H1 (cell line): ENCODE measurements around the gene TGFB2. TPM values are rescaled to one million over a fixed set of nuclear protein-coding genes. Genes with fewer than 3 reads are reported as not detected.

ENCODE experiments used
- CTCF ChIA-PET: fragments of 300-600 bp; sonication (Branson Sonifier 250); formaldehyde crosslinking; loops from one replicate; lab custom pipeline; 2021; ENCODE audit not compliant: partially characterized antibody; lab: Charles Lee
- POLR2A ChIA-PET: fragments of 300-600 bp; sonication (Branson Sonifier 250); formaldehyde crosslinking; loops from one replicate; lab custom pipeline; 2021; ENCODE audit warnings: inconsistent platforms; ENCODE audit not compliant: partially characterized antibody; lab: Charles Lee
- DNase-seq, 2 experiments: peaks; one replicate each; pipeline versions ENCODE4 v3.0.0 to v3.0.0-alpha.2; 2010 to 2022; ENCODE audit warnings: low spot score in 2 of 2, low read depth in 1 of 2, mixed read lengths in 1 of 2
- FAIRE-seq: peaks from 2 replicates; lab custom pipeline; 2011; peaks lifted over from hg19 to GRCh38; lab: Jason Lieb, UNC
- H2AFZ ChIP-seq: 2 replicates; pipeline ENCODE4 v1.8.1; 2012; ENCODE audit warnings: low read length, inconsistent platforms
- H2AK5ac ChIP-seq: 2 replicates; pipeline ENCODE4 v1.6.1; 2013; ENCODE audit warnings: low read depth, low read length
- H2BK120ac ChIP-seq: replicated peaks from 2 replicates; pipeline ENCODE3; 2013; ENCODE audit warnings: low read depth, low read length, inconsistent platforms
- H2BK12ac ChIP-seq: 2 replicates; pipeline ENCODE4 v1.6.1; 2013; ENCODE audit warnings: low read depth, low read length
- H2BK15ac ChIP-seq: 2 replicates; pipeline ENCODE4 v1.6.1; 2013; ENCODE audit warnings: low read length
- H2BK20ac ChIP-seq: 2 replicates; pipeline ENCODE4 v1.6.1; 2013; ENCODE audit warnings: low read length
- H2BK5ac ChIP-seq: 2 replicates; pipeline ENCODE4 v1.6.1; 2013; ENCODE audit warnings: low read depth, low read length
- H3K14ac ChIP-seq: 2 replicates; pipeline ENCODE4 v1.6.1; 2013; ENCODE audit warnings: inconsistent platforms; ENCODE audit not compliant: insufficient read length
- H3K18ac ChIP-seq: 2 replicates; pipeline ENCODE4 v1.6.1; 2013; ENCODE audit warnings: low read length; ENCODE audit errors: extremely low read depth
- H3K23ac ChIP-seq: 2 replicates; pipeline ENCODE4 v1.6.1; 2013; ENCODE audit warnings: inconsistent platforms; ENCODE audit not compliant: insufficient read length
- H3K23me2 ChIP-seq: 2 replicates; pipeline ENCODE4 v1.6.1; 2013; ENCODE audit warnings: low read depth, low read length
- H3K27ac ChIP-seq: 2 replicates; pipeline ENCODE4 v1.6.1; 2011; ENCODE audit warnings: low read depth, low read length, inconsistent platforms
- H3K27me3 ChIP-seq, 4 experiments: replicated peaks in 1 of 4; 1 replicate in 1 of 4; 2 replicates in 3 of 4; pipeline versions ENCODE4 v1.6.1 to v1.8.1; 2011 to 2013; ENCODE audit warnings: low read length in 3 of 4, mild to moderate bottlenecking in 3 of 4, inconsistent platforms in 2 of 4, mixed read lengths in 2 of 4, moderate library complexity in 1 of 4; ENCODE audit not compliant: control insufficient read depth in 3 of 4, insufficient read depth in 3 of 4; ENCODE audit errors: extremely low read depth in 1 of 4
- H3K36me3 ChIP-seq, 4 experiments: 2 replicates each; pipeline versions ENCODE4 v1.6.1 to v1.8.1; 2011 to 2013; ENCODE audit warnings: mild to moderate bottlenecking in 4 of 4, low read length in 3 of 4, moderate library complexity in 2 of 4, control low read depth in 1 of 4, inconsistent platforms in 1 of 4; ENCODE audit not compliant: insufficient read depth in 4 of 4, control insufficient read depth in 2 of 4
- H3K4ac ChIP-seq: replicated peaks from 2 replicates; pipeline ENCODE3; 2013; ENCODE audit warnings: low read length, low read depth, mixed read lengths, inconsistent platforms; ENCODE audit not compliant: insufficient read length
- H3K4me1 ChIP-seq, 4 experiments: replicated peaks in 1 of 4; 1 replicate in 1 of 4; 2 replicates in 3 of 4; pipeline versions ENCODE4 v1.6.1 to v1.8.1; 2011 to 2013; ENCODE audit warnings: low read length in 3 of 4, inconsistent platforms in 2 of 4, mixed read lengths in 1 of 4; ENCODE audit not compliant: insufficient read depth in 4 of 4, control insufficient read depth in 3 of 4
- H3K4me2 ChIP-seq, 2 experiments: 2 replicates each; pipeline versions ENCODE4 v1.6.1 to v1.8.1; 2011 to 2013; ENCODE audit warnings: low read depth in 2 of 2, low read length in 2 of 2, control low read depth in 1 of 2, inconsistent platforms in 1 of 2, mild to moderate bottlenecking in 1 of 2; ENCODE audit not compliant: insufficient read depth in 1 of 2
- H3K4me3 ChIP-seq, 4 experiments: fragments of 200-600, 300-600 bp in 1 of 4; sonication (generic), shearing (Covaris generic), sonication (Bioruptor Twin) in 1 of 4; 2 replicates each; pipeline versions ENCODE4 v1.5.1 to v1.8.1; 2011 to 2016; ENCODE audit warnings: low read length in 4 of 4, low read depth in 3 of 4, control low read depth in 2 of 4, inconsistent platforms in 2 of 4, mild to moderate bottlenecking in 2 of 4, mixed read lengths in 1 of 4, moderate library complexity in 1 of 4; ENCODE audit not compliant: insufficient read depth in 2 of 4; ENCODE audit errors: extremely low read depth in 1 of 4
- H3K56ac ChIP-seq: replicated peaks from 2 replicates; pipeline ENCODE3; 2013; ENCODE audit warnings: low read depth, mild to moderate bottlenecking, mixed read lengths, low read length, inconsistent platforms; ENCODE audit not compliant: insufficient read length
- H3K79me1 ChIP-seq: 2 replicates; pipeline ENCODE4 v1.6.1; 2013; ENCODE audit warnings: low read depth, low read length, control low read depth
- H3K79me2 ChIP-seq, 2 experiments: 2 replicates each; pipeline versions ENCODE4 v1.6.1 to v1.8.1; 2012 to 2013; ENCODE audit warnings: low read length in 2 of 2, mild to moderate bottlenecking in 2 of 2, inconsistent platforms in 1 of 2; ENCODE audit not compliant: insufficient read depth in 2 of 2, control insufficient read depth in 1 of 2
- H3K9ac ChIP-seq, 4 experiments: replicated peaks in 1 of 4; 1 replicate in 1 of 4; 2 replicates in 3 of 4; pipeline versions ENCODE4 v1.6.1 to v1.8.1; 2011 to 2013; ENCODE audit warnings: low read depth in 3 of 4, low read length in 3 of 4, control low read depth in 2 of 4, mild to moderate bottlenecking in 2 of 4, moderate library complexity in 2 of 4, inconsistent platforms in 1 of 4; ENCODE audit errors: extremely low read depth in 1 of 4
- H3K9me3 ChIP-seq, 2 experiments: 2 replicates each; pipeline versions ENCODE4 v1.6.1 to v1.8.1; 2012 to 2013; ENCODE audit warnings: mild to moderate bottlenecking in 2 of 2, moderate library complexity in 2 of 2, control low read depth in 1 of 2, inconsistent platforms in 1 of 2, low read depth in 1 of 2, low read length in 1 of 2, mixed read lengths in 1 of 2; ENCODE audit not compliant: insufficient read depth in 2 of 2
- H4K20me1 ChIP-seq, 2 experiments: replicated peaks in 1 of 2; 2 replicates each; pipeline versions ENCODE3 to v1.8.1; 2011 to 2013; ENCODE audit warnings: inconsistent platforms in 2 of 2, low read length in 2 of 2, mild to moderate bottlenecking in 1 of 2; ENCODE audit not compliant: insufficient read depth in 2 of 2, control insufficient read depth in 1 of 2
- H4K5ac ChIP-seq: 2 replicates; pipeline ENCODE4 v1.6.1; 2013; ENCODE audit warnings: low read length, low read depth, mixed read lengths, inconsistent platforms; ENCODE audit not compliant: insufficient read length
- H4K8ac ChIP-seq: 2 replicates; pipeline ENCODE4 v1.8.0; 2013; ENCODE audit warnings: mild to moderate bottlenecking, moderate library complexity, low read length, inconsistent platforms; ENCODE audit not compliant: insufficient read depth; ENCODE audit errors: extremely low read depth
- H4K91ac ChIP-seq: replicated peaks from 2 replicates; pipeline ENCODE3; 2013; ENCODE audit warnings: low read length, mixed read lengths, inconsistent platforms; ENCODE audit not compliant: insufficient read length
- BCL11A ChIP-seq, 2 experiments: IDR thresholded peaks; one replicate each; pipeline ENCODE4 v1.6.1; 2011; ENCODE audit warnings: low read depth in 2 of 2, low read length in 2 of 2, mild to moderate bottlenecking in 2 of 2
- CBX5 ChIP-seq: fragments of 300-800, 300-1000 bp; sonication (generic); IDR thresholded peaks from 2 replicates; pipeline ENCODE4 v1.7.1; 2016; ENCODE audit warnings: antibody characterized with exemption, low read length, low read depth
- CTBP2 ChIP-seq: IDR thresholded peaks from 2 replicates; pipeline ENCODE4 v1.7.0; 2011; ENCODE audit warnings: borderline replicate concordance, mild to moderate bottlenecking, moderate library complexity, mixed read lengths, low read length; ENCODE audit not compliant: insufficient read depth, insufficient read length
- EZH2 ChIP-seq: fragments of 200-600 bp; sonication (generic); IDR thresholded peaks from 2 replicates; pipeline ENCODE4 v1.7.1; 2012; ENCODE audit warnings: low read depth, mild to moderate bottlenecking, moderate library complexity, low read length, inconsistent platforms; ENCODE audit not compliant: severe bottlenecking
- GABPA ChIP-seq: IDR thresholded peaks from 2 replicates; pipeline ENCODE4 v1.6.1; 2011; ENCODE audit warnings: mild to moderate bottlenecking, low read length, moderate library complexity, borderline replicate concordance; ENCODE audit not compliant: insufficient read depth
- HDAC2 ChIP-seq, 2 experiments: fragments of 300-600 bp in 1 of 2; sonication (generic) in 1 of 2; IDR thresholded peaks; 2 replicates each; pipeline ENCODE4 v1.6.1; 2011 to 2012; ENCODE audit warnings: low read depth in 2 of 2, low read length in 2 of 2, mild to moderate bottlenecking in 2 of 2, moderate library complexity in 2 of 2, borderline replicate concordance in 1 of 2, inconsistent platforms in 1 of 2
- KDM1A ChIP-seq: fragments of 200-600, 300-600 bp; sonication (generic); IDR thresholded peaks from 2 replicates; pipeline ENCODE4 v1.7.1; 2016; ENCODE audit warnings: mild to moderate bottlenecking, low read length, borderline replicate concordance
- SP2 ChIP-seq: IDR thresholded peaks from 2 replicates; pipeline ENCODE4 v1.6.1; 2012; ENCODE audit warnings: mild to moderate bottlenecking, low read length, inconsistent platforms
- TEAD4 ChIP-seq: IDR thresholded peaks from 2 replicates; pipeline ENCODE4 v1.6.1; 2012; ENCODE audit warnings: low read depth, low read length, inconsistent platforms, mixed read lengths
- WGBS, 2 experiments: shearing (Covaris generic) in 1 of 2; methylation state at CpG; one replicate each; pipeline versions ENCODE4 v1.1.6 to v1.1.7; 2013 to 2015; ENCODE audit warnings: low lambda C conversion rate in 2 of 2, mixed read lengths in 2 of 2, inconsistent platforms in 1 of 2, low coverage in 1 of 2, missing lambda C conversion rate in 1 of 2; ENCODE audit not compliant: insufficient replicate concordance in 2 of 2, insufficient coverage in 1 of 2, insufficient read length in 1 of 2; ENCODE audit errors: extremely low coverage in 1 of 2, missing lambda C conversion rate in 1 of 2; 5-methylcytosine and 5-hydroxymethylcytosine counted together
- polyA plus RNA-seq, 7 experiments: library from polyadenylated mRNA; depleted of rRNA in 3 of 7; stranded (reverse) in 5 of 7; unstranded in 2 of 7; fragments of >200 nt in 5 of 7; fragments of 200-250 nt in 2 of 7; gene quantifications; 1 replicate in 5 of 7; 2 replicates in 1 of 7; 4 replicates in 1 of 7; pipeline versions ENCODE4 v1.2.1 to v1.2.3, GENCODE V29; 2011 to 2013; ENCODE audit warnings: missing spikeins in 2 of 7, mixed read lengths in 2 of 7
- total RNA-seq: library from RNA; stranded (reverse); fragmentation: NEBNext Ultra II Directional; extraction: Animal tissue kit (Norgen Biotek cat#: 25700); gene quantifications from 2 replicates; pipeline ENCODE4 v1.2.1, GENCODE V29; 2021
- TF ChIP-seq, protein P1 (sequence below), 3 experiments: IDR thresholded peaks; 1 replicate in 2 of 3; 2 replicates in 1 of 3; pipeline versions ENCODE4 v1.5.1 to v1.6.1; 2011; ENCODE audit warnings: low read length in 3 of 3, mild to moderate bottlenecking in 3 of 3, inconsistent platforms in 2 of 3, low read depth in 1 of 3, moderate library complexity in 1 of 3; ENCODE audit not compliant: insufficient read depth in 1 of 3; ENCODE audit errors: control extremely low read depth in 1 of 3

Gene TGFB2
- total and polyA plus RNA-seq, 2 of the 8 experiments (the other 6 are each of a cell fraction or from before 2014, with no cell fraction given), result 0.26 to 0.84 TPM

DNA sequence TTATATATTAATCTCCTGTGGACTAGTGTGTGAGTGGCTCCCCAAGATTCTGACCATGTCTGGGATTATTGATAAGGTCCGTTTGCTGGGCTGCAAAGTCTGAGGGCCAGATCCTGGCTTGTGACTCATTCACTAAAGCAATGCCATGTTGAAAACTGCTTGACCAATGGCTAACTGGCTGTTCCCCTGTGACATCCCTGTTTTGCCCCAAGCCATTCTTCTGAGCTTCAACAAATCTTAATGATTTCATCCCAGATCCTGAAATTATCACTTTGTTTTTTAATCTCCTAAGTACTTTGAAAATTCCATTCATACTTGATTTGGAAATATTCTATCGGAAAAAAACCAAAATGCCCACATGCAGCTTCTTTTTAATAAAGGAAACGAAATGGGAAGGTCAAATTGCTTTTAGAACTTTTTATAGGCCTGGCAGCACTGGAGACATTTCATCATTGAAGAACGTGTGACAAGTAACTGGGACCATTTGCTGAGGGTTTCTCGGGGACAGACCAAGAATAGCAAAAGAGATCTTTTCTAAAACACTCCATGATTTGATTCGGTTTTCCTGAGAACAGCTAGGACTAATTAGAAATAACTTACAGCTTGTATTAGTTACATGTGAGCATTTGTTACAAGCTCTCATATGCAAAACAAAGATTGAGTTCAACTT, 121.3 kb downstream of the TGFB2 start:
- Histone ChIP-seq H4K20me1 (no peaks in the 10 kb centered on the region), H3K79me2 (no peaks in the 10 kb centered on the region), H2BK12ac (no peak overlapping the region), H4K91ac (no peak overlapping the region), H3K27ac (no peak overlapping the region), H4K5ac (no peak overlapping the region), H2BK15ac (no peak overlapping the region), H3K4ac (no peak overlapping the region), H3K23me2 (no peaks in the 10 kb centered on the region), H3K23ac (no peak overlapping the region), H3K56ac (no peak overlapping the region), H3K36me3 (no peaks in the 10 kb centered on the region), H3K9me3 (no peaks in the 10 kb centered on the region), H4K8ac (no peak overlapping the region), H3K14ac (no peak overlapping the region), H3K9ac (no peak overlapping the region), H3K4me3 (no peak overlapping the region), H3K27me3 (no peaks in the 10 kb centered on the region), H2BK5ac (no peak overlapping the region), H3K4me1 (no peaks in the 10 kb centered on the region), H3K4me2 (no peak overlapping the region), H2AK5ac (no peak overlapping the region), H2BK20ac (no peak overlapping the region), H3K79me1 (no peaks in the 10 kb centered on the region), H3K18ac (no peak overlapping the region), H2AFZ (no peak overlapping the region), H2BK120ac (no peak overlapping the region)
- FAIRE-seq (no peak), DNase-seq (no peak)
- TF ChIP-seq BCL11A (IDR thresholded peaks at IDR 0.05; ENCODE audit: low read depth in 2 of 2, low read length in 2 of 2), result no peak
- no peak for TF ChIP-seq HDAC2 (IDR thresholded peaks at IDR 0.05; ENCODE audit: borderline replicate concordance in 1 of 2, low read depth in 2 of 2, low read length in 2 of 2)
- TF ChIP-seq, protein P1, sequence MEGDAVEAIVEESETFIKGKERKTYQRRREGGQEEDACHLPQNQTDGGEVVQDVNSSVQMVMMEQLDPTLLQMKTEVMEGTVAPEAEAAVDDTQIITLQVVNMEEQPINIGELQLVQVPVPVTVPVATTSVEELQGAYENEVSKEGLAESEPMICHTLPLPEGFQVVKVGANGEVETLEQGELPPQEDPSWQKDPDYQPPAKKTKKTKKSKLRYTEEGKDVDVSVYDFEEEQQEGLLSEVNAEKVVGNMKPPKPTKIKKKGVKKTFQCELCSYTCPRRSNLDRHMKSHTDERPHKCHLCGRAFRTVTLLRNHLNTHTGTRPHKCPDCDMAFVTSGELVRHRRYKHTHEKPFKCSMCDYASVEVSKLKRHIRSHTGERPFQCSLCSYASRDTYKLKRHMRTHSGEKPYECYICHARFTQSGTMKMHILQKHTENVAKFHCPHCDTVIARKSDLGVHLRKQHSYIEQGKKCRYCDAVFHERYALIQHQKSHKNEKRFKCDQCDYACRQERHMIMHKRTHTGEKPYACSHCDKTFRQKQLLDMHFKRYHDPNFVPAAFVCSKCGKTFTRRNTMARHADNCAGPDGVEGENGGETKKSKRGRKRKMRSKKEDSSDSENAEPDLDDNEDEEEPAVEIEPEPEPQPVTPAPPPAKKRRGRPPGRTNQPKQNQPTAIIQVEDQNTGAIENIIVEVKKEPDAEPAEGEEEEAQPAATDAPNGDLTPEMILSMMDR (IDR thresholded peaks at IDR 0.05; ENCODE audit: control extremely low read depth in 1 of 3, insufficient read depth in 1 of 3, low read depth in 1 of 3, low read length in 3 of 3), result no peak
- no peak for TF ChIP-seq SP2
- no peak for TF ChIP-seq KDM1A
- TF ChIP-seq TEAD4, result no peak
- TF ChIP-seq CTBP2, result no peak
- no peak for TF ChIP-seq CBX5
- no peak for TF ChIP-seq GABPA
- TF ChIP-seq EZH2, result no peak
- 86% methylated on average over 6 of the region's 6 CpGs; no CpG with 5 or more reads in 1 of the 2 experiments for WGBS, 2 experiments
- POLR2A ChIA-PET, result no interaction called here
- CTCF ChIA-PET, result interaction anchor here (0.7 to 1.3 kb wide), 3 partner anchors 54 to 434 kb away, joined by 3 to 4 read pairs (median 3); no protein-coding TSS in a partner anchor
